ENCODE measurements around the gene HBP1. TPM values are rescaled to one million over a fixed set of nuclear protein-coding genes. Genes with fewer than 3 reads are reported as not detected.
A peak's percentile ranks its signal among the peaks of the same experiment; 100 is the strongest.
"Not testable (repeated sequence)": the region's sequence is repeated elsewhere in the genome, so short reads cannot be mapped to it uniquely, and the experiment has no call there.

The HBP1 gene
- total RNA-seq, 2 donors from 2014 or later, result 26.8 to 73.9 TPM

GRCh38 chr7:107149863-107150262 is 18.9 kb upstream of the HBP1 start:
- DNase-seq (ENCODE audit: low spot score in 2 of 2), result no peak
- Mint-ChIP-seq H3K9me3 (no peaks in the 10 kb centered on the region), H3K36me3 (no peaks in the 10 kb centered on the region), H3K27ac (no peak overlapping the region)
- no peak for ATAC-seq

GRCh38 chr7:107150375-107151073 is 18.3 kb upstream of the HBP1 start:
- H3K36me3 Mint-ChIP-seq, result no peaks in the 10 kb centered on the region
- H3K9me3 Mint-ChIP-seq, result no peaks in the 10 kb centered on the region
- H3K27ac Mint-ChIP-seq, result no peak overlapping the region
- DNase-seq (ENCODE audit: low spot score in 2 of 2) (peak in 1 of 2 donors; percentile 69), ATAC-seq (peak; percentile 63 to 67)

GRCh38 chr7:107151538-107151937 is 17.3 kb upstream of the HBP1 start:
- no peak for ATAC-seq
- Mint-ChIP-seq H3K27ac (no peak overlapping the region), H3K9me3 (no peaks in the 10 kb centered on the region), H3K36me3 (no peaks in the 10 kb centered on the region)
- no peak for DNase-seq (ENCODE audit: low spot score in 2 of 2)

GRCh38 chr7:107152011-107152410 is 16.8 kb upstream of the HBP1 start:
- Mint-ChIP-seq H3K27ac (no peak overlapping the region), H3K9me3 (no peaks in the 10 kb centered on the region), H3K36me3 (no peaks in the 10 kb centered on the region)
- DNase-seq (ENCODE audit: low spot score in 2 of 2), result no peak
- no peak for ATAC-seq

- H3K36me3 Mint-ChIP-seq, result no peaks in the 10 kb centered on the region
- no peaks in the 10 kb centered on the region for H3K9me3 Mint-ChIP-seq
- ATAC-seq, result no peak
- no peak overlapping the region for H3K27ac Mint-ChIP-seq
- no peak for DNase-seq (ENCODE audit: low spot score in 2 of 2)
Measured at GRCh38 chr7:107154826-107155225, 14.0 kb upstream of the HBP1 start.

- not testable (repeated sequence) for H3K36me3 Mint-ChIP-seq; DNase-seq (ENCODE audit: low spot score in 2 of 2)
Measured at GRCh38 chr7:107155726-107156125, 13.1 kb upstream of the HBP1 start.

GRCh38 chr7:107157091-107157490 is 11.7 kb upstream of the HBP1 start:
- no peak for ATAC-seq
- Mint-ChIP-seq H3K27ac (no peak overlapping the region), H3K9me3 (no peaks in the 10 kb centered on the region), H3K36me3 (no peaks in the 10 kb centered on the region)
- DNase-seq (ENCODE audit: low spot score in 2 of 2), result no peak

More at GRCh38 chr7:107155726-107156125, 13.1 kb upstream of the HBP1 start:
- not testable (repeated sequence) for H3K9me3 Mint-ChIP-seq, ATAC-seq, H3K27ac Mint-ChIP-seq

GRCh38 chr7:107158028-107158427 is 10.8 kb upstream of the HBP1 start:
- H3K36me3 Mint-ChIP-seq, result no peaks in the 10 kb centered on the region
- ATAC-seq (no peak), DNase-seq (ENCODE audit: low spot score in 2 of 2) (no peak)
- H3K27ac Mint-ChIP-seq, result no peak overlapping the region
- no peaks in the 10 kb centered on the region for H3K9me3 Mint-ChIP-seq

- no peaks in the 10 kb centered on the region for H3K9me3 Mint-ChIP-seq
- DNase-seq (ENCODE audit: low spot score in 2 of 2), result no peak
- H3K36me3 Mint-ChIP-seq, result no peaks in the 10 kb centered on the region
- no peak for ATAC-seq
- H3K27ac Mint-ChIP-seq, result no peak overlapping the region
Measured at GRCh38 chr7:107160389-107160788, 8.4 kb upstream of the HBP1 start.

GRCh38 chr7:107161415-107161814 is 7.4 kb upstream of the HBP1 start:
- no peak for DNase-seq (ENCODE audit: low spot score in 2 of 2)
- Mint-ChIP-seq H3K36me3 (no peaks in the 10 kb centered on the region), H3K27ac (no peak overlapping the region), H3K9me3 (no peaks in the 10 kb centered on the region)
- ATAC-seq, result no peak

- DNase-seq (ENCODE audit: low spot score in 2 of 2) (no peak), ATAC-seq (no peak)
- Mint-ChIP-seq H3K9me3 (no peaks in the 10 kb centered on the region), H3K36me3 (no peaks in the 10 kb centered on the region), H3K27ac (no peak overlapping the region)
Measured at GRCh38 chr7:107162475-107162874, 6.3 kb upstream of the HBP1 start.

- no peaks in the 10 kb centered on the region for H3K9me3 Mint-ChIP-seq
Measured at GRCh38 chr7:107164092-107164491, 4.7 kb upstream of the HBP1 start.

GRCh38 chr7:107165341-107165740 is 3.5 kb upstream of the HBP1 start:
- no peaks in the 10 kb centered on the region for H3K9me3 Mint-ChIP-seq

More at GRCh38 chr7:107164092-107164491, 4.7 kb upstream of the HBP1 start:
- Mint-ChIP-seq H3K27ac (no peak overlapping the region), H3K36me3 (no peaks in the 10 kb centered on the region)
- no peak for ATAC-seq
- DNase-seq (ENCODE audit: low spot score in 2 of 2), result no peak

GRCh38 chr7:107166736-107167426 is 1.9 kb upstream of the HBP1 start:
- DNase-seq (ENCODE audit: low spot score in 2 of 2) (no peak), ATAC-seq (no peak)
- Mint-ChIP-seq H3K36me3 (peaks cover 0 to 5% of the 10 kb centered on the region in 2 donors), H3K27ac (peak overlapping the region; percentile 99 to 100), H3K9me3 (no peaks in the 10 kb centered on the region)

More at GRCh38 chr7:107165341-107165740, 3.5 kb upstream of the HBP1 start:
- Mint-ChIP-seq H3K36me3 (peaks cover 0 to 5% of the 10 kb centered on the region in 2 donors), H3K27ac (no peak overlapping the region)
- DNase-seq (ENCODE audit: low spot score in 2 of 2), result no peak
- no peak for ATAC-seq

GRCh38 chr7:107167483-107168232 is 1.1 kb upstream of the HBP1 start:
- ATAC-seq, result peak in 1 of 2 donors; percentile 29

GRCh38 chr7:107169120-107170050 is 582 bp downstream of the HBP1 start:
- Mint-ChIP-seq H3K27ac (peak overlapping the region; percentile 99 to 100), H3K9me3 (no peaks in the 10 kb centered on the region), H3K36me3 (peaks cover 0 to 5% of the 10 kb centered on the region in 2 donors)
- DNase-seq (ENCODE audit: low spot score in 2 of 2) (peak; percentile 86 to 93), ATAC-seq (peak; percentile 45 to 52)

More at GRCh38 chr7:107167483-107168232, 1.1 kb upstream of the HBP1 start:
- Mint-ChIP-seq H3K36me3 (peaks cover 0 to 5% of the 10 kb centered on the region in 2 donors), H3K9me3 (no peaks in the 10 kb centered on the region), H3K27ac (peak overlapping the region; percentile 99 to 100)
- DNase-seq (ENCODE audit: low spot score in 2 of 2), result no peak

Data from activated naive CD4-positive, alpha-beta T cell treated with anti-CD3 and anti-CD28 coated beads, Interleukin-2, amount 50 U/mL, for 72 hours (primary cell).